Dermis blood vessel endothelial cell (primary cell): ENCODE measurements around the gene SNCA. TPM values are rescaled to one million over a fixed set of nuclear protein-coding genes. Genes with fewer than 3 reads are reported as not detected.
A peak's percentile ranks its signal among the peaks of the same experiment; 100 is the strongest.

Experiments
- DNase-seq: peaks from one replicate; pipeline ENCODE4 v3.0.0; 2010
- total RNA-seq: library from RNA; depleted of rRNA; stranded (reverse); fragments of >200 nt; gene quantifications from 2 replicates; pipeline ENCODE4 v1.2.3, GENCODE V29; 2014

SNCA gene
- total RNA-seq, 1 donor from 2014 or later = 140 TPM

DNA sequence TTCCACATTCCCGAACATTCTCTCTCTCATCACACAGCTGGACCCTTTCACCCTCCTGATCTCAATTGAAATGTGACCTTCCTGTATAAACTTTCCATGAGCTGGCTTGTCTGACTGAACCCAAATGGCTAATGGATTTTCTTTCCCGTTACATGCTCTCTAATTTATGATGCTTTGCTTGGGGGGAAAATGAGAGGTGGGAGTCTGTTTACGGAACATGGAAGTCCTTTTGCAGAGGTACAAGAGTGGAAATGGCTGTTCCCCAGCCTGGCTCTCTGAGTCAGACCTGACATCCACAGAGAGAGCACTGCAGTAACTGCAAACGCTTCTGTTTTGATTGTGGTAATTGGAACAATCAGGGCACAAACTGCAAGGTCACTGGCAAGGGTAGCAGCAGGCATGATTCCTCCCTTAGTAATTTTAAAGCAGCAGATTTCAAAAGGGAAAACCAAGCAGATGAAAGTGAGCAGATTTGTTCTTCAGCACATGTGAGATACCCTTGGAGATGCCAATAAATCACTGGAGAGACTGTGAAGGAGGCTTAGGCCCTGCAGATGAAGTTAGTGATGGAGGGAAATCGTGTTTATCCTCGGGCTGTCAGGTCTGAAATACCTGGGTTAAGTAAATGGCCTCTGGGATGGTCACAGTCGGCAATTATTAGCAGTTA, 83.9 kb downstream of the SNCA start:
- peak; percentile 80 for DNase-seq

DNA sequence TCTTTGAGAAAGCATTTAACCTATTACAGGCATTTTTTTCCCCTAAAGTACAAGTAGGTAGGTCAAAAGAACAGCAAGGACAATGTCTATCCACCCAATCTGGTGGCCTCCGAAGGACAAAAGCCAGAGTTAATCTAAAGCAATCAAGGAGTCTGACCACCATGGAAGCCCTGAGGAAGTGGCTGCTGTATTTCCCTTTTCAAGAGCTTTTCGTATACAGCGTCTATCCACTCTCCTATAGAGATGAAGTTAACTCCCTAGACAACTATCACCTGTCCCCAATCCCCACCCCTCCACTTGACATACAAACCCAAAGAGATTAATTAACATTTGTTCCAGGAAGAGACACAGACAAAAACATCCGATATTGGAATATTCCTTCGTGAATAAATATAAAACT, 85.5 kb downstream of the SNCA start:
- no peak for DNase-seq

DNA sequence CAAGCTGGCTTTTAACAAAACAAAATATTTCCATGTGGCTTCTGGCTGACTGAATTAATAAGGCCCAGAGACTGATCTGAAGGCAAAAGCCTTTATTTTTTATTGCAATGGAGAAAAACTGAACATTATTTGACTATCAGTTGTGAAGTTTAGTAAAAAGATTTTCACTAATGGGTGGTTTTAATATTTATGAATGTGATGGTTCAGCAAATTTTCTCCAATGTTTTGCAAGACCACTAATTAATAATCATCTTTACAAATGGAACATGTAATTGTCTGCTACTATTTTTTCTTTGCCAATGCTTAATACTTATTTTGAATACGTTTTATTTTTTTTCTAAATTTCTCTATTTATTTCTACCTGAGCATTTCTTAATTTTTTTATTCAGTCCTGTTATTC, 90.6 kb downstream of the SNCA start:
- DNase-seq = no peak

DNA sequence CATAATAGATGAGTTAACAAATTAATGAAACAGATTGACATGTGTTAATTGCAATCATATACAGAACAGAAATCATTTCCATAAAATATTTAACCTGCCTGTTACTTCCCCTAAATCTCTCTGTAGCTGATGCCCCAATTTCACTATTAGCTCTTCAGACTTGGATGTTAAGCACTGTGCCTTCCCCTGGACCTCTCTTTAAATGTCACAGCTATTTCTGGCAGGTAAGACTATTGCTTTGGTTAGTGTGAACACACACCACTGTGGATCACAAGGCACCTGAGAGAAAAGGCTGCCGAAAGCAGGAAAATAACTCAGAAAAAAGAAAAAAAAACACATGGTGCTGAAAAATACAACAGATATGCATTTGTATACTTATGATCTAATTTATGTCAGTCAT, 91.3 kb downstream of the SNCA start:
- no peak for DNase-seq

DNA sequence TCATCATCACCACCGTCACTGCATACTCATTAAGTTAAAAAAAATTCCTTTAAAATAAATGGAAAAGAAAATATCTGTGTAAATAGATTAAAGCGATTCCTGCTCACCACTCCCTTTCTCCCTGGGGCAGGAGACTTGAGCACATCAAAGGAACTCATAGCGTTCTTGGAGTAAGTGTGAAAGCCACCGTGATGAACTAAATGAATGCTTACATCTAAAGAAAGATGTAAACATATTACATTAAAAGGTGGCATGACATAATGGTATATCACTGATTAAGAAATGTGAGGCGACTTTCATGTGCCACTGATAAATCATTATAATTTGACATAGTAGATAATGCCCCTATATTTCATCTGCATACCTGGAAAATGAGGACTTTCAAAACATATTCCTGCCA, 92.0 kb downstream of the SNCA start:
- no peak for DNase-seq

DNA sequence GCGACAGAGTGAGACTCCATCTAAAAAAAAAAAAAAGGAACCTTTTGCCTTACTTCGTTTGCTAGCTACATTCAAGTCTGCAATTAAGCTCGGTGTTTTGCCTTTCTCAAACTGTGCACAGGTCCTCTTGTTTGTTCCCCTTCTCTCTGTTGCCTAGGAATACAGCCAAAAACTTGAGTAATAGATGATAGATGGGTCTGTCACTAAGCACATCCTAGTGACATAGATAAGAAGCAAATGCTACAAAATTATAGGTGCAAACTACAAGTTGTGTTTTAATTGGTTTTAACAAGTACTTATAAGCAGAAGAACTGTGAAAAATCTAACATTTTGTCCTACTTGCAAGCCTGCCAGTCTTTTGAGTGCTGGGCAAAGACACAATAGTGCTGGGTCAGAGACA, 95.2 kb downstream of the SNCA start:
- DNase-seq = no peak

DNA sequence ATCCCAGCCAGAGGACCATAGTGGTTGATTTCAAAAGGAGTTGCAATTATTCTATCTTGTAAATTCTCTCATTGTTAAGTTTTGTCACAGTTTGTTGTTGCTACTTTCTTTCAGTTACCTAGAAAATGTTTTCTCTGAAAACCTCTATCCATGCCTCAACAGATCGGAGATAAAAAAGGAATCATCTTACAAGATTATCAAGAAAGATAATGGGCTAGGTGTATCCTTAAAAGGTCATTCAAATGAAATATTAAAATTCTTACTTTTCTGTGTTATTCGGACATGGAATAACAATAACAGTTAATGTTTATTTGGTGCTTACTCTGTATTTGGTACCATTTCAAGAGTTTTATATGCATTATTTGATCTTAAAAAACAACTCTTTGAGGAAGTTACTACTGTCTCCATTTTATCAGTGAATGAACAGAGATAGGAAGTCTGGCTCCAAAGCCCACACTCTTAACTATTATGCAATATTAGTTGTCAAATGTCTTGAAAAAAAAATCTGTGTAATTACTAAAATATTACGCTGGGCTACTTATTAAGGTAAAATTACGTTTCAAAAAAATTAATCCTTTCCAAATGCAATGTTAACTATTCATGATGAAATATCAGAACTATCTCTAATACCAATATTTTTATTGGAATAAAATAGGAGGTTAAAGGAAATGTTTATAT, 97.5 kb downstream of the SNCA start:
- no peak for DNase-seq

DNA sequence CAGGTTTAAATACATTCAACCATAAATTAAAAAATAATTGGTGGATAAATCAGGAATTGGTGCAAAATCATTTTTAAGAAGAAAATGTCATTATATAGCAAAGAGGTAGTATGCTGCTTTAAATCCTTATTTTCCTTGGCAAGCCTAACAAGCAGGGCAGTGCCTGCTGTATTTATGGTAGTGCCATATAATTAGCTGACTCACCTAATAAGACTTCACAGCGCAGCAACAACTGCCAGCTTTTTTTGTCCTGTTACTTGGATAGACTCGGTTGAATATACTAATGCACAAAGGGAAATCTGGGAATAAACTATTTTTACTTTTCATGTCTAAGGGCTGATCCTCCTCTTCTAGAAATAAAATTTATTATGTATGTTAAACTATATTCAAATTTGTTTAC, 99.1 kb downstream of the SNCA start:
- peak; percentile 77 for DNase-seq

DNA sequence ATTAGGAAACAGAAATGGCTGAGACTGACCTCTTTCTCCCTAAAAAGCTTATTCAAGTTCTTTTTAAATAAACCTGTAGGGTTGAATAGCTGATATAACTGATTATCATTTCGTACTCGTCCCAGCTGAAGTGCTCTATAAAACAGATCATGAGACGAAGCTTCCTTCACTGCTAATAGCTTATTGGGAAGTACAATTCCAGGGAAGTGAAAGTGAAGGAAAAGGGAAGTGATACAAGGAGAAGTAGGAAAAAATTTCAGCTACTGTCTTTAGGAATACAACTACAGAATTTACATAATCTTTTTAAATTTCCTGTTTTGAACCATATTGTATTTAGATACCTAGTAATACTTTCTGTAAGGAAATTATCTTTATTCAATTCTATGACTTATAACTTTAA, 103.0 kb downstream of the SNCA start:
- DNase-seq = no peak

DNA sequence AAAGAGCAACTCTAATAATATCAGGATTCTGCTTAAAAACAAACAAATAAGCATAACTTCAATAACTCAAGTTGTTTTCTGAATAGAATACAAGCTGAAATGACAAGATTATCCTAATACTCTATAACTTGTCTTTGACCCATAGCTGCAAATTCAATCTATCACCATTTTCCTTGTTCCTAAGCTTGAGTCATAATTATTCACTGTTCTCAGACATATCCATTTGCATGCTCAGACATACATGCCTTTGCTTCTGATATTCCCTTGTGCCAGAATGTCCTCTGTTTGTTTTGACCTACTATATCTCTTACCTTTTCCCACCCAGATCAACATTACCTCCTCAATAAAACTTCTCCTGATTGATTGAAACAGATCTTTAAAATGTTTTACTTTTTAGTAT, 109.7 kb downstream of the SNCA start:
- no peak for DNase-seq

DNA sequence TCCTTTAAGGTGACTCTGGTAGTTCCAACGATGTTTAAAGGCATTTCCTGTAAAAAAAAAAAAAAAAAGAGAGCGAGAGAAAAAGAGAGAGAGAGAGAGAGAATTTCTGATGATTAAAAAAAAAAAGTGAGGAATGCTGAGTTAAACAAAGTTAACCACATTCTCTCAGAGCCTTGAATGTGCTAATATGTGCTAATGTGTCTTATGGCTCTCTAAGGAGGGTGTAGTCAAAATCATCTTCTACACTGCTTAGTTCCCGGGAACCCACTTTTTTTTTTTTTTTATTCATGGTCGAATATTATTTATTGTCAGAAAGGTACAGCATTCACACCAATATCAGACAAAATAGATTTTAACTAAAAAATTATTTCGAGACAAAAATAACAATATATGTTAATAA, 111.7 kb downstream of the SNCA start:
- DNase-seq = no peak

DNA sequence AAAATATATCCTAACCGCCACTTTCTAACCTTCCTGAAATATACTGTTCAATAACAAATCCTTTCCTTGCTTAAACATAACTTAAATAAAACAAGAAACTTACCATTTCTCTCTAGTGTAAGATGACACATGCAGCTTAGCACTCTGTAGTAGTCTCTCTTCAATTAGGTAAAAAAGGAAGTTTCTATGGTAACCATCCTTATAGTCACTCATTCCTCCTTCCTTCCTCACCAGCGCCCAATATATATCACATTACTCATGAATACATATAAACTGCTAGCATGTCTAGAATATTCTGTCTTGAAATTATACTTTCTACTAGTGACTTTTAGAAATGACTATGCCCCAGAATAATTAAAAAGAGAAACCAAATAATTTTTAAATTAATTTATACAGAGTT, 112.2 kb downstream of the SNCA start:
- peak; percentile 62 for DNase-seq

DNA sequence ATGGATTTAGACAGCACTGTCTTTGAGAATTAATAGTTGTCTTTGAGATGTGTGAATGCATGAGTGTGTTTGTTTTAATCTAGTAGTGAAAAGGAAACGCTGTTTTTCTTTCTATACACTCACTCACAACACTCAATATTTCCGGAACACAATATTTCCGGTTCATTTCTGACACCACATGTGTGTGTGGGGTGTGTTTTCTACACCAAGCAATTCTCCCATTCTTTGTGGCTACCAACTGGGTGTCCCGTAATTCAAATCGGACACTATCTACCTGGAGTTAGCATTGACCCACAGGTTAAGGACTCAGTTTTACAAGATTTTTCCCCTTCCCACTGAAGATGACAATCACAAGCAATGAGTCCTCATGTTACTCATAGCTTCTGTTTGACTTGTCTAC, 113.9 kb downstream of the SNCA start:
- DNase-seq = peak; percentile 59

DNA sequence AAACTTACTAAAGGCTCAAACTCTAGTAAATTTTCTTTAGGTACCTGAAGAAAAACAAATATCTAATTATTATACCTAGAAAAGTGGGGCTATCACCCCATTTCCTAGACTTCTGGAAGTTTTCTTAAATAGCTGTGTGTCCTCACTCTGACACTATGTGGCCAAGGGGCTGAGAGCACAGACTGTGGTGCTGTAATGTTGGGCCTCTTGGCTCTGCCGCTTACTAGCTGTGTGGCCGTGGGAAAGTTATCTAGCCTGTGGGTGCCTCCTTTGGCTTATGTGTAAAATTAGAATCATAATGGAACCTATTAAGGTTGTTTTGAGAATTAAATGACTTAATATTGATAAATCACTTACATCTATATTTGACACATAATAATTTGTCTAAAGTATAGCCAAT, 114.4 kb downstream of the SNCA start:
- no peak for DNase-seq

DNA sequence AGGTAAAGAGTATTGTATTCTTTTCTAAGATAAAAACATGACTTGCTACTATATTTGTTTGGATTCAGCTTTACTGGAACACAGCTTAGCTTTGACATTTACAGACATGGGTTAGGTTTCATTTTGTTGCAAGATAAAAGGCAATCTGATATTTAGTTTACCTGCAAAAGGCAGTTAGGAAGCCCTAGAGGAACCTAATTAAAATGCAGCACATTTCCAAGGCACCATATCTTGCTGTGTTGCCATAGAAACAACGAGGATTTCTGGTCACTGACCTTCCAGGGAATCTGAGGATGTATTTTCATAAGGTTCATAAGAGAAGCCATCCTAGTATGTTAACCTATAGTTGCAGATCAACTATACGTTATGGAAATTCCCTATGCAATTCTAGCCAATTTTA, 116.0 kb downstream of the SNCA start:
- no peak for DNase-seq

DNA sequence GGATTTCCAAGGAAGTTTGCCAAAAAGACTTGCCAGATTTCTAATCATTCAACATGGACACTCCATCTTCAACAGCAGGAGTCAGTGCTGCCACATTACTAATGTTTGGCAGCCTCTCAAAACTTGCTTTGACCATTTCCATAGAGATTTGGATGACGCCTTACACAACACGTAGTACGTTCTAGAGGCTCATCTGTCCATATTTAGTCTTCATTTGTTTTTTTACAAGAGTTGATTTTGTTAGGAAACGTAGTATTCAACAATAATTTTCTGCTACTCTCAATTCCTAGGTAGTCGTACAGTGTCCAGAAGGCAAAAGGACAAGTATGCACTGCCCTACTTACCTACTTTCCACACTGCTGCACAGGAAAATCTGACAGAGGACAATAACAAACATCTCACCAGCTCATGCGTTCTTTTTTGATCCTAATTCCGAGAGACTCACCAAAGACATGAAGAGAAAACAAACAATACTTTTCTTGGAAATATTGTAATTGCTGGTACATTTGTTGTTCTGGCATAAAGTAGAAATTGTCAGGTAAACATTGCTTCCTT, 117.3 kb downstream of the SNCA start:
- no peak for DNase-seq

DNA sequence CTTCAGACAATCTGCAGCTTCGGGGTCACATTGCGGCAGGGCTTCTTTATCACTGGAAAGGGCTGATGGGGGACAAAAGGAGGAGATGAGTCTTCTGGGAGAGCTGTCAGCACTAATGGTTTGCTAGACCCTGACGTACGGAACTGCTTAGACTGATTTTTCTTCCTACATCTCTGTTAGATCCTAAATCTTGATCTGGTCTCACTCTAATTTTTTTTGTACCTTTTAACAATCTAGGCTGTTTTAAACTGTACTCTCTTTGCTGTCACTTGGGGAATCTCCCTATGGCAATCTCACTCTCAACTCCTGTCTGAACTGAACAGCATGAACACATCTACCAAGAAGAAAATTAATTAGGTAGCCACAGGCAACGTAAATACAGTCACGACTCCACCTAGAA, 120.1 kb downstream of the SNCA start:
- DNase-seq = no peak

DNA sequence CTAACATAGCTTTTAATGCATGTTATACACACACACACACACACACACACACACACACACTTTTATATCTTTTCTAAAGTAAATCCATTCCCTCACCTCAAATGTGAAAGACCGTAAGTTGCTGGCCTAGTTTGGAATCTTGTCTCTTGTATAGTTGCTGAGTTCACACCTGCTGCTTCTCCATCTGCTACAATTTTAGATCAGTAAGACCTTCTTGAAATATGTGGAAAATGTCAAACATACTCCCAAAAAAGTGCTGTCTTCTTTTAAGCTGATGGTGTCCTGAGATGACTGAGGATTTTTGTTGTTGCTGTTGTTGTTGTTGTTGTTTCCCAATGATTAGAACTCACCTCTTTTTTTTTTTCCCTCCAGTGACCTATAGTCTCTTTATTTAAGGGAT, 121.3 kb downstream of the SNCA start:
- DNase-seq = no peak

DNA sequence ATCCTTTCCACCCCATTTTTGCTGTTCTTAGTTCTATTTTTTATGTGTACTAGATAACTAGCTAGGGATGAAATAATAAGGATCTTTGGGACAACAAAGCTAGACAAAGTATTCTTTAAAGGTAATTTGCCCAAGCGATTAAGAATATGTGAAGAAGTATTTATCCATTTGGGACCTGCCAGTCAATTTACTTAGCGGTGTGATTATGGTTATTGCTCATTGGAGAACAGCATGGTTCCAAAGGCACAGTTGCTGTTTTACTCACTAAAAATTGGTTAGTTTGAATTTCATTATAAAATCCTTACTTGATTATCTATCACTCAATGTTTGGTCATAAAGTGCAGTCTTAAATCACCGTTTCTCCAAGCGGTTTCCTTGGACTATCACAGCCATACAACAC, 124.1 kb downstream of the SNCA start:
- no peak for DNase-seq

DNA sequence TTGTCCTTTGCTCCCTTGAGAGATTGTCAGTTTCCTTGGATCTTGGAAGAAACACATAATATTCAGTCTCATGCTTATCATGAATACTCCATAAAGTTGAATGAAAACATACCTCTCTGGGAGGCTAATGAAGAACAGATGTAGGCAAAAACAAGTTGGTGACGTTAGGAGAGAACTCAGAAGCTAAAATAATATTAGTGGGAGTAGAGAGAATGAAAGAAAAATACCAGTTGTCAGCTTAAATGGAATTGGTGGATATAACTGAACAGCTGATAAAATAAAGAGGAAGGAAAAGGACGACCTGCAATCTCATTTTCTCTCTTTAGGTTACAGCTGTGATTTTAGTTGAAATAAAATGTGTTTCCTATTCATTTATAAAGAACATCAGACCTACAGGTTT, 124.8 kb downstream of the SNCA start:
- peak; percentile 29 for DNase-seq

DNA sequence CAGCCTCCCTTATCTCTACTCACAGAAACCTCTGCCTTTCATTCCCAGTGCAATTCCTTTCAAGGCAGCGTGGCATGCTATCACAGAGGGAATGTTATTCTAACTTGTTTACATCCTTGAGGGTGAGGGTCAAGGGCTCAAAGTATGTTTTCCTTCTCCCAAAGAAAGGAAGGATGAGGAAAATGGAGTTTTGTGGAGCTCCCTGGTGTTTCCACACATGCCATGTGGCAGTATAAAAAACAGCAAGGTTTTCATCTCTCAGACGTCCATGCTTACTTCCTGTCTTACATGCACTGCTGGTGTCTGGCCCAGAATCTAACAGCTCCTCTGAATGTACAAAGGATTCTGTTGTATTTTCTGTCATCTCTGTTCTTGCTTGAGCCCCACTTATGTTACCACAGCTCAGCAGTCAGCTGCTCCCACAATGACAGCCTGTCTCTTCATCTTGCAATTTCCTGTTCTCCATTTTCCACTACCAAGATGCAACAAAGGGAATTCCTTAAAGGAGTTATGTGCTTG, 128.0 kb downstream of the SNCA start:
- DNase-seq = peak; percentile 61

DNA sequence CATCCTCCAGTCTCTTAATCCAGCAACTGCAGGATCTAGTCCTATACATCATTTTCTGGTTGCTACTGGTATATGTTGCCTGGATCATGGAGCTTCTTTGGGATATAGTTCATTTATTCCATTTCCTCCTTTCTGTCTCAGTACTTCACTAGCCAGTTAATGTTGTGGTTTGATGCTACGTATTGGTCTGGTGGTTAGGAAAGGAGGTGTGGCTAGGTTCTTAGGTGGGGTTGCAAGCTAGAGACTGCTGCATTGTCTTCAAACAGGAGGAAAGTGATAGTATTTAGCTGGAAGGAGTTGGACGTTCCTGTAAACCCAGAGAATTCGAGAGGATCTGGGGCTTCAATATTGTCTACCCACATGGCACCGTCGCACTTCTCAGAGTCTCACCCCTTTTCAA, 129.5 kb downstream of the SNCA start:
- no peak for DNase-seq

DNA sequence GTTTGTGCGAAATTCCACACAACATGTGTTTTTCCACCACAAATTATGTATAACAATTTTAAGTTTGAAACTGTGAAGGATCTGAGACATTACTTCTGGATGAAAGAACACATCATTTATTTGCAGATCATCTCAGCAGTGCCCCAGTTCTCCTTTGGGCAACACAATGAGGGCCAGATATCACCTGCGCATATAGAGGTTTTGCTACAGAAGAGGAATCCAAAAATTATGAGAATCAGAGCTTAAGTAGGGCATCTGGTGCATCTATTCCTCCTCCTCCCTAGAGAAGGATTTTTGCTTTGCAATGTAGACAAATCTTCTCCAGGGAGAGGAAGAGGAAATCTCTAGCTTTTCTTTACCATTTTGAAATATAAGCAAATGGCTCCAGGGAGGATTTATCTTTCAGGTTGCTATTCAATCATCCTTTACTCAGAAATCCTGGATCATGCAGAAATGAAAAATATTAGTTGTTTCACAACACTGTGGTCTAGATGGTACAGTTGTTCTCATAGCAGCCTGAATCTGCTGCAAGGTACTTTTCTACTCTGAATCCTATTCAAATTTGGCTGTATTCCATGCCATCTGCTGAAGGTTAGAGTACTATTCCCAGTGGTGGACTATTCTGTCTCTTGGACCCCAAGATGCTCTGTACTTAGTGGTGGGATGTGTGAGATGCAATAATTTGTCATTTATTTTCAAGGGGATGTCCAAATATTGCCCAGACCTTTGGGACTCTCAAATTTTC, 132.1 kb downstream of the SNCA start:
- DNase-seq = no peak
